Activated CD8-positive, alpha-beta memory T cell treated with anti-CD3 and anti-CD28 coated beads for 48 hours (primary cell): ENCODE data around the gene AGAP3.

Experiments
- DNase-seq, 3 experiments: peaks; one replicate each; pipeline ENCODE4 v3.0.0-alpha.2; 2020; ENCODE audit warnings: low read depth in 2 of 3, low spot score in 2 of 3

The AGAP3 gene

GRCh38 chr7:151179946-151180345, 93.7 kb downstream of the AGAP3 start:
- no peak for DNase-seq

GRCh38 chr7:151181011-151181431, 94.7 kb downstream of the AGAP3 start:
- DNase-seq, result no peak

- no peak for DNase-seq
These were observed 99.7 kb downstream of the AGAP3 start for GRCh38 chr7:151185762-151186639.

GRCh38 chr7:151186640-151187408, 100.5 kb downstream of the AGAP3 start, which contains the start of gene ASB10:
TSS of gene ASB10 (minus strand) at chr7:151187250. CDS start at chr7:151187130, 120 bp downstream.
- no peak for DNase-seq

- no peak for DNase-seq
These were observed 101.4 kb downstream of the AGAP3 start for GRCh38 chr7:151187409-151188251.

GRCh38 chr7:151188252-151188542, 101.9 kb downstream of the AGAP3 start:
- DNase-seq, result no peak

- no peak for DNase-seq
These were observed 102.8 kb downstream of the AGAP3 start for GRCh38 chr7:151189038-151189437.

GRCh38 chr7:151191544-151191943, 105.3 kb downstream of the AGAP3 start:
- no peak for DNase-seq

- DNase-seq, result no peak
These were observed 105.8 kb downstream of the AGAP3 start for GRCh38 chr7:151192002-151192539.

GRCh38 chr7:151193203-151193978, 107.1 kb downstream of the AGAP3 start:
- no peak for DNase-seq
